Esophagus muscularis mucosa (tissue), 4 donors: Measurements from ENCODE around the gene MDFIC. TPM values are rescaled to one million over a fixed set of nuclear protein-coding genes. Genes with fewer than 3 reads are reported as not detected.

Experiments used
- DNase-seq: peaks from one replicate; pipeline ENCODE4 v3.0.0-alpha.2; 2017; ENCODE audit errors: extremely low spot score
- H3K27ac ChIP-seq, 4 donors: fragments of 200-600 bp; sonication (generic); replicated peaks in 1 of 4; 1 replicate in 3 of 4; 2 replicates in 1 of 4; pipeline ENCODE4 v1.5.1; 2016 to 2019; ENCODE audit warnings: mild to moderate bottlenecking in 1 of 4
- H3K27me3 ChIP-seq, 4 donors: fragments of 200-600 bp; sonication (generic); one replicate each; pipeline versions ENCODE4 v1.5.1 to v1.6.0; 2016 to 2019
- H3K36me3 ChIP-seq, 4 donors: fragments of 200-600 bp; sonication (generic); one replicate each; pipeline ENCODE4 v1.5.1; 2016 to 2019
- H3K4me1 ChIP-seq, 4 donors: fragments of 200-600 bp; sonication (generic); one replicate each; pipeline ENCODE4 v1.5.1; 2016 to 2019
- H3K4me3 ChIP-seq, 4 donors: fragments of 200-600 bp; sonication (generic); 1 replicate in 2 of 4; 2 replicates in 2 of 4; pipeline ENCODE4 v1.5.1; 2016 to 2019; ENCODE audit warnings: mild to moderate bottlenecking in 4 of 4, moderate library complexity in 1 of 4
- H3K9me3 ChIP-seq, 4 donors: fragments of 200-600 bp; sonication (generic); 1 replicate in 3 of 4; 2 replicates in 1 of 4; pipeline ENCODE4 v1.5.1; 2016 to 2019
- EP300 ChIP-seq: sonication (generic); formaldehyde crosslinking; IDR thresholded peaks from one replicate; pipeline ENCODE4 v1.6.1; 2017; ENCODE audit warnings: antibody characterized with exemption
- POLR2A ChIP-seq: fragments of 450-650 bp; IDR thresholded peaks from one replicate; pipeline ENCODE4 v1.6.1; 2017; ENCODE audit warnings: antibody characterized with exemption, moderate library complexity, mild to moderate bottlenecking, low read depth
- POLR2AphosphoS5 ChIP-seq, 2 donors: sonication (generic); formaldehyde crosslinking; IDR thresholded peaks; one replicate each; pipeline ENCODE4 v1.6.1; 2017; ENCODE audit warnings: antibody characterized with exemption in 2 of 2
- WGBS: methylation state at CpG from one replicate; pipeline ENCODE4 v1.1.5; 2018; 5-methylcytosine and 5-hydroxymethylcytosine counted together
- intact Hi-C: fragments of 100-400 bp; cut with DNase I; formaldehyde crosslinking; loops from one replicate; pipeline ENCODE4 v1.15.1; 2023
- total RNA-seq, 4 donors: library from RNA; depleted of rRNA; stranded (reverse); fragments of >200 nt; gene quantifications; one replicate each; pipeline versions ENCODE4 v1.1.0 to v1.2.1, GENCODE V29; 2016
- TF ChIP-seq, protein P1 (sequence below), 3 experiments: fragments of 200-600 bp in 2 of 3; fragments of 450-650 bp in 1 of 3; sonication (generic) in 2 of 3; IDR thresholded peaks; one replicate each; pipeline ENCODE4 v1.5.1; 2017 to 2019; ENCODE audit warnings: antibody characterized with exemption in 3 of 3, mild to moderate bottlenecking in 2 of 3, moderate library complexity in 1 of 3

The MDFIC gene
- total RNA-seq, 4 donors from 2014 or later, result 34.5 to 71.3 (median 36.5) TPM

DNA sequence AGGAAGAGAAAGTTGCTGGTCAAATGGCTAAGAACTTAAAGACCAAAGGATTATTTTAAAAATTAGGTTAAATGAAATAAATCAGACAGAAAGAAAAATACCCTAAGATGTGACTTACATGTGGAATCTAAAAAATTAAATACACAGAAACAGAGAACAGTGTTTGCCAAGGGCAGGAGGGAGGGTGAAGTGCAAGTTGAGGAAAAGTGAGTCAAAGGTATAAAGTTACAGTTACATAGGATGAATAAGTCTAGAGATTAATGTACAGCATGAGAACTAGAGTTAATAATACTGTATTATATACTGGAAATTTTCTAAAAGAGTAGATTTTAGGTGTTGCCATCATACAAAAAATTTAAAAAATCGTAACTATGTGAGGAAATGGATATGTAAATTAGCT is 146.3 kb downstream of the MDFIC start:
- H3K27me3 ChIP-seq, result no peaks in the 10 kb centered on the region
- H3K9me3 ChIP-seq, result no peaks in the 10 kb centered on the region
- H3K4me3 ChIP-seq, result no peak overlapping the region
- no peaks in the 10 kb centered on the region for H3K36me3 ChIP-seq
- intact Hi-C loops, result no loop called here
- WGBS, result 90% methylated on average over 1 of the region's 1 CpG
- TF ChIP-seq POLR2A, result no peak
- no peak for TF ChIP-seq EP300
- no peak for TF ChIP-seq POLR2AphosphoS5 (IDR thresholded peaks at IDR 0.05)
- TF ChIP-seq, protein P1, sequence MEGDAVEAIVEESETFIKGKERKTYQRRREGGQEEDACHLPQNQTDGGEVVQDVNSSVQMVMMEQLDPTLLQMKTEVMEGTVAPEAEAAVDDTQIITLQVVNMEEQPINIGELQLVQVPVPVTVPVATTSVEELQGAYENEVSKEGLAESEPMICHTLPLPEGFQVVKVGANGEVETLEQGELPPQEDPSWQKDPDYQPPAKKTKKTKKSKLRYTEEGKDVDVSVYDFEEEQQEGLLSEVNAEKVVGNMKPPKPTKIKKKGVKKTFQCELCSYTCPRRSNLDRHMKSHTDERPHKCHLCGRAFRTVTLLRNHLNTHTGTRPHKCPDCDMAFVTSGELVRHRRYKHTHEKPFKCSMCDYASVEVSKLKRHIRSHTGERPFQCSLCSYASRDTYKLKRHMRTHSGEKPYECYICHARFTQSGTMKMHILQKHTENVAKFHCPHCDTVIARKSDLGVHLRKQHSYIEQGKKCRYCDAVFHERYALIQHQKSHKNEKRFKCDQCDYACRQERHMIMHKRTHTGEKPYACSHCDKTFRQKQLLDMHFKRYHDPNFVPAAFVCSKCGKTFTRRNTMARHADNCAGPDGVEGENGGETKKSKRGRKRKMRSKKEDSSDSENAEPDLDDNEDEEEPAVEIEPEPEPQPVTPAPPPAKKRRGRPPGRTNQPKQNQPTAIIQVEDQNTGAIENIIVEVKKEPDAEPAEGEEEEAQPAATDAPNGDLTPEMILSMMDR (IDR thresholded peaks at IDR 0.05), result no peak
- no peaks in the 10 kb centered on the region for H3K4me1 ChIP-seq
- DNase-seq, result no peak
- no peak overlapping the region for H3K27ac ChIP-seq
